Measurements from ENCODE around the gene ADRA2C.

Gene ADRA2C

DNA sequence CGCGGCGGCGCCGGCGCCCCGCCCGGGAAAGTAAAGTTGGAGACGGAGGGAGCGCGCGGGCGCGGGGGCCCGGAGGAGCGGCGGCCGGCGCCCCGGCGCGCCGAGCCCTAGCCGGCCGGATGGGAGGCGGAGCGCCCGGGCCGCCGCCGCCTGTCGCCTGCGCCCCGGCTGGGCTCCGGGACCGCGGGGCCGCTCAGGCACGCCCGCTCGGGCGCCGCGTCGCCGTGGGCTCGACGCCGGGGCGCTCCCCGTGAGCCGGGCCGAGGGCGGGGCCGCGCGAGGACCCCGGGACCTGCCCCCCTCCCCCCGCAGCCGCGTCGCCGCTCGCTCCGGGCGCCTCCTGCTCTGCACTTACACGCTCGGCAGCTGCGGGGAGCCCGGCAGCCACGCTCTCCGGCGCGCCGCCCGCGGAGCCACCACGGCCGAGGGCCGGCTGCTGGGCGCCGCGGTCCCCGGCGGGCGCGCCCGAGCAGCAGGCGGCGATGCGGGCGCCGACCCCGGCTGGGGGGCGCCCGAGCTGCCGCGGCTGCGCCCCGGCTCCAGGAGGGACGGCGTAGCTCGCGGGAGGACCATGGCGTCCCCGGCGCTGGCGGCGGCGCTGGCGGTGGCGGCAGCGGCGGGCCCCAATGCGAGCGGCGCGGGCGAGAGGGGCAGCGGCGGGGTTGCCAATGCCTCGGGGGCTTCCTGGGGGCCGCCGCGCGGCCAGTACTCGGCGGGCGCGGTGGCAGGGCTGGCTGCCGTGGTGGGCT is at the start of gene ADRA2C:
TSS of gene ADRA2C (plus strand) at position 350 of the 749 bp plus-strand sequence. CDS start at position 572, 222 bp downstream.
- DNase-seq, result no peak

DNA sequence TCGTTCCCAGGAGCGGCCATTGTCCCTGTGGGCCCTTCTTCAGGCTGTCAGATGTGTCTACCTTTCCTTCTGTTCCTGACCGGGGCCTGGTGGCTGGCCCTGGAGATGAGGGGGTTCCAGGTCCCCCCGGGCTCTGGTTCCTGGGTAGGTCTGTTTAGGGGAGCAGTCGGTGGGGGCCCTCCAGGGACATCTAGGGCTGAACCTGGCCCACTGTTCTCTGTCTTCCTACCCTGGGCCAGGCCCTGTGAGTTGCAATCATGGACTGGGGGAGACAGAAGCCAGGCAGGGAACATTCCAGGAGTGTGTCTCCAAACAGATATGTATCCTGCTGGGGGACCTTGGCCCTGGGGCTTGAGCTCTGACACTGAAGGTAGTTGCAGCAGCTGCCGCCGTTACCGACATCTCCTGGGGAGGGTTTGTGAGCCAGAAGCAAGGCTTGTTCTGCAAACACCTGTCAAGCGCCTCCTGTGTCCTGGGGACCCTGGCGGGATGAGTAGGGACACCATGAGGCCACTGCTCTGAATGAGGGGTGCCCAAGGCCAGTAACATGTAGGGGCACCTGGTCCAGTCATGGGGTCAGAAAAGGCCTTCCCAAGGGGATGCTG is 49.5 kb upstream of the ADRA2C start:
- peak; percentile 14 for DNase-seq

DNA sequence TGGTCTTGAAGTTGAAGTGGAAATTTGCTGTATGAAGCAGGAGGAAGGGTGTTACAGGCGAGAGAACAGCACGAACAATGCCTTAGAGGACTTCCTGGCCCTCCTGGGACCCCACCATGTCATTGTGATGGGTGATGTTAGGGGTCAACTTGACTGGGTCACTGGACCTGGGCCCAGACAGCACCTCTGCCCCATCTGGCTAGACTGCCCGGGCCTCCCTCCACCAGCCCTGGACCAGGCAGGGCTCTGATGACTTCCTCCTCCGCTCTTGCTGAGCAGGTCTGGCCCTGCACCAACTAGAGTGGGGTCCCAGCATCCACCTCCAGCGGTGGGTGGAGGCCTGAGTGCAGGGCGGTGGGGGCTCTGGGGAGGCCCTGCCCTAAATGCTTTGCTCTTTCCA is 48.9 kb upstream of the ADRA2C start:
- no peak for DNase-seq

DNA sequence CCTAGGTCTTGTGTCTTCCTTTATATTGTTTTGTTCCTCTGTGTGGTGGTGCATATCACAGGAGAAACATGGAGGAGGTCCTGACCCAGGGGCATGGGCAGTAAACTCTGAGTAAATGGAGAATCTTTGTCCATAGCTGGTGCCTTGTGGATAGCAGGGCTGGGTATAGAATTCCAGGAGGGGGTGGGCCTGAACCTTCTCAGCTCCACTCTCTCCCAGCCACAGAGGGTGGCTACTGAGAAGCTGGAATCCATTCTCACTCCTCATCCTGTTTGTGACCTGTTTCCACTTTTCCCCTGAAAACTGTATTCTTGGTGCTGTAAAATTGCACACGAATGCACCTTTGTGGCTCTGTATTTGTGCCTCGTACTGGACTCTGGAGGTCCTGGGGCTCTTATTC is 47.7 kb upstream of the ADRA2C start:
- no peak for DNase-seq

DNA sequence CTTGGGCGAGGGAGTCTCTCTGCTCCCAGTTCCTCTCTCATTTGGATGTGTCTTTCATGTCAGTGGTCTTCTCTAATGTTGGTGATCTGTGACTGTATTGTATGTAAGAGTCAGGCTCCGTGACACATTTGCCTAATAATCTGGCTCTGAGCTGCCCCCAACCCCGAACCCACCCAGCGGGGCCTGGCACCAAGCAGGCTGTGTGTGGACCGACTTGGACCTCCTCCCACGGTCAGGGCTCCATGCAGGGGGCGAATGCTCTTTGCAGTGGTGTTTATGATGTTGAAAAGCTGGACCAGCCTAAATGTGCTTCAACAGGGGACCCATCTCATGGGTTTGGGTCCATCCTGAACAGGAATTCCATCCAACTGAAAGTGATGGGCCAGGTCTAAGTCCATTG is 47.0 kb upstream of the ADRA2C start:
- no peak for DNase-seq

DNA sequence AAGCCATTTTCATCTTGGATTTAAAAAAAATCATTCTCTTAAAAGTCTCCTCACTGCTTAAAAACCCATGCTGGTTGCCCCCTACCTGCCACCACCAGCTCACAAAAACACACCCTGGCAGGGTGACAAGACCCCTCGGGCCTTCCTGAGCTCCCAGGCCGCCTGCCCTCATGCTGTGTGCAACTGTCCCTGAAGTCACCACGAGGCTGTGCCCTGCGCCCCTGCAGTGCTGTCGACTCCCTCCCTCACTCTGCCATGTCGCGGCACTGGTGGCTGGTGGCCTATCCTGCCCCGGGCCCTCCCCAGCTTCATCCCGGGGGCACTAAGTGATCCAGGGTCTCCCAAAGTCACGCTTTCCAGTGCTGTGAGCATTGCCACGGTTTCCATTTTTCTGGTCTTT is 46.3 kb upstream of the ADRA2C start:
- no peak for DNase-seq

DNA sequence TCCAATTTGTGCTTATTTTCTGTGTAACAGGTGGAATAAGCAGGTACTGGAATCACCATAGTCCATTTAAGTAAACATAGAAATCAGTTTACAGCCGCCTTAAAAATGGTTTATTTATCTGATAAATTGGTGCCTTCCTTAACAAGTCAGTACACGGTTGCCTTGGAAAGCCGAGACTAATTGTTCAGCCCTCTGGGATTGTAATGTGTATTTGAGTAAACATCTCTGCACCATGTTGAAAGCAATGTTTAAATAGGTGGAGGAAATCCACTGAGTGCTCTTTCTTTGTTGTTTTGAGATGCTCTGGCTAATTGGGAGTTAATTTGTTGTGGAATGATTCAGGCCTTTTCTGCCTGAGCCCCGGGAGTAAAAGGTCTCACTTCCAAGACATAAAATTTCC is 45.7 kb upstream of the ADRA2C start:
- no peak for DNase-seq

DNA sequence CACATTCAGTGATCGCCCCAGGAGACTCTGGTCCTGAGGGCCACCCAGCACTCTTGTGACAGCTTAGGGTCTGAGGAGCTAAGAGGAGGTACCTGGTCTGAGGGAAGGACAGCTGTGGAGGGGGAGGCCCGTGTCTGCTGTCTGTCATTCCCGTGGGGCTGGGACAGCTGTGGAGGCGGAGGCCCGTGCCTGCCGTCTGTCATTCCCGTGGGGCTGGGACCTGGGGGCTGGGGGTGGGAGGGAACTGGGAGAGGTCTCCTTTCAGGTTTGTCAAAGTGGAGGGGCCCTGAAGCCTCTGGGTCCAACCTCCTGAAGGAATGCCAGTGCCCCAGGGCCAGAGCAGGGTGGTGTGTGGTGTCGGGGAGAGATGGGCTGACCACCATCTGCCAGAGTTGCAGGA is 45.0 kb upstream of the ADRA2C start:
- no peak for DNase-seq

DNA sequence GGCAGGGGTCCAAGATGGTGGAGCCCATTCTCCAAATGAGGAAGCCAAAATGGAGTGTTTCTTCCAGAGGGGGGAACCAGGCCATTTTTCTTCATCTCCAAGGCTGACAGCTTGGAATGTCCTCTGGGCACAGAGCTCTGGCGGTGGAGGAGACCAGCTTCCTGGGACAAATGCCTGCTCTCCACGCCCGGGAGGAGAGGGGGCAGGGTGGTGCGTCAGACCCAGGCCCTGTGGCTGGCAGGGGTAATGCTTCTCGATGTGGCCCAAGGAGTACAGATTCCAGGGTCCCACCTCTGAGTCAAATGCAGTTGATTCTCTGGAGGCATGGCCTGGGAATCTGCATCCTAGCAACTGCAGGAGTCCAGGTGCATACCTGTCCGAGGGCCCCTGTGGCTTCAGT is 44.6 kb upstream of the ADRA2C start:
- no peak for DNase-seq

DNA sequence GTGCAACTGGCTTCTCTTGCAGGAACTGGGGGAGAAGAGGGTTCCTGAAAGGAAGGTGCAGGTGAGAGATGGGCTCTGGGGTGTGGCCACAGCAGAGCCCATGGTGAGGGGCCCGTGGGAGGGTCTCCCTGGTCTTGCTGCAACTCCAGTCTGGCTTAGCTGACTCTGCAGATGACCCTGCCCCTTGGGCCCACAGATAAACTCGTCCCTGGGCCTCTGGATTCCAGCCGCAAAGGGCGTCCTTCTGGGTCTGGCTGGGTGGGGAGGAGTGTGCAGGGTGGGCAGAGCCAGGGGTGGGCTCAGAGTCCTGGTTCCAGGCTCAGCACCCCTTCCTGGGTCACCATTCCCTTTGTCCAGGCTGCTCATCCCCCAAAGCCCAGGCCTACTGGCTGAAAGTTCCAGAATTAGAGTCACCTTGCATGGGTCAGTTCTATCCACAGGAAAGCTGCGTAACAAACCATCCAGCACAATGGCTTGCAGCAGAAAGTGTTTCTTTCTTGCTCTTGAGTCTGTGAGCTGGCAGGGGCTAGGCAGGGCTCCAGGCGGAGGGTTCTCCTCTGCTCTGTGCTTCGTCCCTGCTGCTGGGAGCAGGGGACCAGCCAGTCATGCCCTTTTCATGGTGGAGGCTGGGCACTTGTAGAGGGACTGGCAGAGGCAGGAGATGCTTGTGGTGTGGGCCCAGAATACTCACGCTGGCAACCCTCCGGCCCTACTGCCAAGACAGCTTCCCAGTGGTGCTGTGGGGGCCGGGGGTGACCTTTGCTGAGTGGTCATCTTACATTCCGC is 43.5 kb upstream of the ADRA2C start:
- no peak for DNase-seq

DNA sequence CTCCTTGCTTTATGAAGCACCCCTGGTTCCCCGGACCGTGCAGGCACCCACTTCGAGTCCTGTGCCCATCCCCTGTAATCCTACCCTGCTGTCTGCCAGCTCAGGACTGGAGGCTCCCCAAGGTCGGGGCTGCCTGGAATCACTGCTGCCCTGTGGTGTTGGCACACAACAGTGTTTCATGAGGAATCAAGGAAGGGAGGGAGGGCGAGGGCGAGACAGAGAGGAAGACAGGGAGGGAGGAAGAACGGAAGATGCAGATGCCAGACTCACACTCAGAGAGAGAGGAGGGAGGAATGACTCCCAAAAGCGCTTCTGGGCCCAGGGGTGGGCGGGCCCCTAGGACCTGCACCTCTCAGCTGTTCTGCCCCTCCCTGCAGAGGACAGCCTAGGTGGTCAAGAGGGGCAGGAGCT is 42.9 kb upstream of the ADRA2C start:
- DNase-seq, result no peak

DNA sequence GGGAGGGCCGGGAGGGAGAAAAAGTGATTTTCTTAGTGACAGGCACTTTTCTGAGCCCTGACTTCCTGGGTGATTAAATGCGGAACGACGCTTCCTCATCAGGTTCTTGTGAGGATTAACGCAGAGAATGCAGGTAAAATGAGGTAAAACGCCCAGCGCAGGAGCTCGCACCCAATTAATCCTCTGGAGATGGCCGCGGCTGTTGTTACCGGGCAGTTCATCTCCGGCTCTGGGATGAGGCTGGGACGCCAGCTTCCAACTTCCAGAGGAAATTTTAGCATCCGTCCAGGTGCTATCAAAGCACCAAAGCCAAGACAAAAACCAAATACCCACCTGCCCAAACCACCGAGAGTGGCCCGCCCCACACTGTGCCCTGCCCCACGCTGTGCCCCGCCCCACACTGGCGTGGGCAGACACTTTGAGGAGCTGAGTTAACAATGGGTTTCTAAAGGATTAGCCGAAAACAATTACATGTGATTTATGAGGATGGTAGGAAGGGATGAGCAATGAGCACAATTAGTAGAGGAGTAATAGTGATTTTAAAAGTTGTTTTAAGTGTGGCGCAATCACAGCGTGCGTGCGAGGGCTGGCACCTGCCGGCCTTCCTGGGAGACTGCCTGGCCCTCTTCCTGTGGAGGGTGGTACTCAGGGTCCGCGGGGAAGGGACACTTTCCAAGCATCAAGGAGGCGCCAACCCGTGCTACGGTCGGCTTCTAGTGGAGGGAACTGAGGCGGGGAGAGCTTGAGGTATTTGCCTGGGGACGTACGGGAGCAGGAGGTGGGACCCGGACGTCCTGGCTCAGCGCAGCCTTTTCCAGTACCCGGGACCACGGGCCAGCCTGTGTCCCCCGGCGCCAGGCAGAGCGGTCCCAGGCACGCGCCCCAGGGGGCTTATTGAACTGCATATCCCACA is 41.6 kb upstream of the ADRA2C start:
- no peak for DNase-seq

DNA sequence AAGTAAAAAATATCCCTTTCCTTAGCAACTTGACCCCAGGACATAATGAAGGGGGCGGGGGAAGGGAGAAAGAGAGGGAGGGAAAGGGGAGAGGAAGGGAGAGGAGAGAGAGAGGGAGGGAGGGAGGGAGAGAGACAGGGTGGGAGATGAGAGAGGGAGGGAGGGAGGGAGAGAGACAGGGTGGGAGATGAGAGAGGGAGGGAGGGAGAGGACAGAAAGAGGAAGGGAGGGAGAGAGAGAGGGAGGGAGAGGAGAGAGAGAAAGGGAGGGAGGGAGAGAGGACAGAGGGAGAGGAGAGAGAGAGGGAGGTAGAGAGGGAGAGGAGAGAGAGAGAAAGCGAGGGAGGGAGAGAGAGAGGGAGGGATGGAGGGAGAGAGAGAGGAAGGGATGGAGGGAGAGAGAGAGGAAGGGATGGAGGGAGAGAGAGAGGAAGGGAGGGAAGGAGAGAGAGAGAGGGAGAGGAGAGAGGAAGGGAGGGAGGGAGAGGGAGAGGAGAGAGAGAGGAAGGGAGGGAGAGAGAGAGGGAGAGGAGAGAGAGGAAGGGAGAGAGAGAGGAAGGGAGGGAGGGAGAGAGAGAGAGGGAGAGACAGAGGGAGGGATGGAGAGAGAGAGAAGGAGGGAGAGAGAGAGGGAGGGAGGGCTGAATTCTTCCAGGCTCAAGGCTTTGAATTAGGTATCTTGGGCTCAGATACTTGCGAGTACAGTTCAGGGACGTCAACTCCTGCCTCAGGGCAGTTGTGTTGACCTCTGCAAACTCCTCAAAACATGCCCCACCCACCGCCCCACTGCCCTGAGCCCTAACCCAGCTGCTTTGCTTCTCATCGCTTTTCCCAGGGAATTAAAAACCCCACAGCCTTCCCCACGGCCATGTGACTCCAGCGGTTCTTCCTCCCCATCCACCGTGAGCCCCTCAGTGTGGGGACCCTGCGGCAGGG is 40.0 kb upstream of the ADRA2C start:
- DNase-seq, result no peak

DNA sequence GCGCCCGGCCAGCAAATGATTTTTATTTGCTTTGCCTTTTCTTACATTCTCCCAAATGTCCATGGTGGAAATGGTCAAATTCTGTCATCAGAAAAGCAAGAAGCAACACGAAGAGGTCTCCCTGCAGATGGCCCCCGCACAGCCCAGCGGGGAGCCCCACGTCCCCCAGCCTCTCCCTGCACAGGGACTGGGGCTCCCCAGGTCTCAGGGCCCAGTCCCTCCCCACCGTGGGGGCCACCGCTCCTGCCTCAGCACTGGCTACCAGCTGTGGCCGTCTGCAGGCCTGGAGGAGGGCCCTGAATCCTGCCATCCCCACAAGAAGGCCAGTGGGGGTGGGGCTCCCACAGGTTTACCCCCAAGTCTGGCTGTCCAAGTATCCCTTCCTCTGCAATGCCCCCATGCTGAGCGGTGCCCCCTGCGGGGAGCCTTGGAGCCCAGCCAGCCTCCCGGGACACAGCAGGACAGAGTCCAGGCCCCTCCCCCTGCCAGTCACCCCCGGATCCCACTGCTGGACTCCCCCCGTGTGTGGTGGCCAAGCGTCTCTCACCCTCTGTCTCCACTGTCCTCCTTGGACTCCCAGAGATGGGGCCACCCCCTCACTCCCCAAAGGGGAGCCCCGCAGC is 38.2 kb upstream of the ADRA2C start:
- no peak for DNase-seq

DNA sequence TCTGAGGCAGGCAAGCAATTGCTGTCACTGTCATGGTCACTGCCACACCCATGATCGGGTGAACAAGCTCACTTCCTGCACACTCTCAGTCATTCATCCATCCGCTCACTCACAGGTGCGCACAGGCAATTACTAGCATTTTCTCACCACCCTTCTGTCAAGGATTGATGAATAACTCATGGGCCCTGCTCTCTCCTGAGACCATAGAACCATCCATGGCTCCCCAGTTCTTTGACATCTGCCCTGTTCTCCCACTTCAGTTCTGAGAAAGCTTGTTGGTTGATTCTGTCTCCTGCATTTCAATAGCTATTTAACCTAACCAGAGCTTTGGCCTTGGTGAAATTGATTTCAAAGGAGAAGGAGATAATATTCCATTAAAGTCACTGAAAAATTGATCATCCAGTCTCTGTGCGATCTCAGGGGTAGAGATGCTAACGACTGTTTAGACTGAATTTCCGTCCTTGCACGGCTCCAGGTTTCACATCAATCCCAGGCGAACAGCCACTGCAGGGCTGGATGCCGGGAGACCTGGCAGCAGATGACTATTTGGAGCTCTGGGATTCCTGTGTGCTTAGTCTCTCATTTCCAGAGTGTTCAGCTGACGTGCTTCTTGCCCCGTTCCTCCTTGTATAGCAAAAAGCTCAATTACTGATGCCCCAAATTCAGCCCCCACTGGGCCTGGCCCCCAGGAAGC is 36.9 kb upstream of the ADRA2C start:
- DNase-seq, result no peak

DNA sequence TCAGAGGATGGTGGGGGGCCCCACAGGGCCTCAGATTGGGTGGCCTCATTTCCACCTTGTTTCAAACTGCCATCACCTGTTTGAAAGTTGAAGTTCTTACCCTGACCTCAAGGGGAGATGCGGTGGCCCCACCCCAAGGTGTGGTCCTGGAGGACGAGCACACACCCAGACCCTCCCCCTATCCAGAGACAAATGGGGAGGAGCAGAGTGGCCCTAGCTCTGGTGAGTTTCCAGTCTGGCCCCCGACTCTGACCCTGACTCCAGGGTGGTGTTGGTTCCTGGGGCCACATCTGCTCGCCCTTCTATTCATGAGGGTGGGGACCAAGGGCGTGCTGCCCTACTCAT is 36.3 kb upstream of the ADRA2C start:
- DNase-seq, result no peak

DNA sequence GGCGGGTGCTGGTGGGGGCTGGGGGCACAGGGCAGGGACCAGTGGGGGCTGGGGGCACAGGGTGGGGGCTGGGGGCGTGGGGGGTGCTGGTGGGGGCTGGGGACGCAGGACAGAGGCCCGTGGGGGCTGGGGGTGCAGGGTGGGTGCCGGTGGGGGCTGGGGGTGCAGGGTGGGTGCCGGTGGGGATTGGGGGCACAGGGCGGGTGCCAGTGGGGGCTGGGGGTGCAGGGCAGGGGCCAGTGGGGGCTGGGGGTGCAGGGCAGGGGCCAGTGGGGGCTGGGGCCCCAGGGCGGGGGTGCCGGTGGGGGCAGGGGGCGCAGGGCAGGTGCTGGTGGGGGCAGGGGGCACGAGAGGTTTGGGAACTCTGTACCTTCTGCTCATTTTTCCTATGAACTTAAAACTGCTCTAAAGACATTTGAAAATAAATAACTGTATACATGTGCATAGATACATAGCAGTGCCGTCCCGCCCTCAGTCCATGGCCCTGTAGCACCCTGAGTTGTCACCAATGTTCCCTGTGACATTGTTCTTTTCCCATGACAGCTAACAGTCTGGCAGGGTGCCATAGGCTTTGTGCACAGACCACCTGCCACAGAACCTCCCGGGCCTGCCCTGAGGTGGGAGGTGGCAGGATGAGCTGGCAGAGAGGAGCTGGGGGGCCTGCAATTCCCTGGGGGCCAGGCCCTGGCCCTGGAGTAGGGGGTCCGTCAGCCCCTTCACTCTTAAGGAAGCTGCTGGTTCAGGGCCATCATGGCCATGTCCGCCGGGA is 35.6 kb upstream of the ADRA2C start:
- DNase-seq, result no peak

DNA sequence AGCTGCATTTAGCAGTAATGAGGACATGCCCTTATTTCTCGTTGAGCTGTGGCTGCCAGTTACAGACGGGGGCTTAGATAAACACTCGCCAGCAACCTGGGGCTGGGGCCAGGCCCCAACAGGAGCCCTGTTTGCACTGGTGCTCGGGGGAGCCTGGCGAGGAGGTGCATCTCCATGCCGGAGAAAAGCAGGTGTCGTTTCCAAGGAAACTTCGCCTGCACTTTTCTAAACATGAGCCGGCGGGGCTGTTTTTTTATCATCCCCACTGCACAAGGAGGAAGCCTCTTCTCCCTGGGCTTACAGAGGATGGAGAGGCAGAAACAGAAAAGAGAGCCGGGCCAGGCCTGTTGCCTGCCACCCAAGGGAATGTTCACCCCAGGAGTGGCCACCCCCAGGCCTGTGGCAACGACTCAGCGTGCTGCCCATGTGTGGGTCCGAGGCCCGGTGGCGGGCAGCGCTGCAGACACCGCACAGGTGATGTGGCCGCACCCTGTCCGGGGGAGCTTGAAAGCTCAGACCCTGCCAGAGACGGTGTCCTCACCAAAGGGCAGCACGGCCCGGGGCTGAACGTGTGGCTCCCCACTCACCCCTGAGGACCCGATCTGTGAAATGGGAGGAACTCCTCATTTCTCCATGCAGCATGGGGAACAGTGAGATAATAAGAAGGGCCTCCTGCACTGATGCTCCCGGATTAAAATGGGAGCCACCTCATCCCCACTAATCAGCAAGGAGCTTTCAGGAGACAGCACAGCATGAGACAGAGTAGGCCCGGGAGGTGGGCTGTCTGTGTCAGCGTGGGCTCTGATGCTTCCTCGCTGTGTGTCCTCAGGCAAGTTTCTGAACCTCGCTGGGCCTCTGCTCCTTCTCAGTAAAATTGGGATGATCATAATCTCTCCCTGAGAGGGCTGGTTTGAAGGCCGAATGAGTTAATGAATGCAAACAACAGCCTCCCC is 33.8 kb upstream of the ADRA2C start:
- DNase-seq, result no peak

DNA sequence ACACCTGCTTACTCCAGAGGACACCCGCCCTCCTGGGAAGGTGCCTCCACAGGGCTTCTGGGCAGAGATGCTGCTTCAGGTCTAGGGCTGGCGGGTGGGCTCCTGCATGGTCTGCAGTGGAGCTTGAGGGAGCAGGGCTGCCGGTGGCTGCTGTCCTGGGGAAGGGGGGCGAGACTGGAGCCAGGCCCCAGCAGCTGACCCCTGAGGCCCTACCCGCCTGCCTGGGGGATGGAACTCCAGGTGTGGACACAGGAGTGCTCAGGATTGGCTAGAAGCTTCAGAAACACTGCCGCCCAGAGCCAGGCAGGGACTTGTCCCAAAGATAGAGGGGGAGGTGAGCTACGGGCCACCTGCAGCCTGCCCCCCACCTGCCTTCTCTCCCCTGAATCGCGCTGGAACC is 33.0 kb upstream of the ADRA2C start:
- no peak for DNase-seq
